HepG2 (cell line): ENCODE data around the gene PGA4. TPM values are rescaled to one million over a fixed set of nuclear protein-coding genes. Genes with fewer than 3 reads are reported as not detected.

Experiments used
- ATAC-seq: fragments of 200-7000 bp; cut with Tn5 transposase; 3 replicates; pipeline ENCODE4 v1.9.1; 2020; ENCODE audit warnings: mild to moderate bottlenecking, moderate library complexity
- BruUV-seq: library from RNA; stranded (reverse); fragments of 400-500 nt; replicated peaks from 2 replicates; lab custom pipeline; 2021; lab: Mats Ljungman, UMichigan
- CTCF ChIA-PET: fragments of 300-600 bp; formaldehyde crosslinking; extraction: SDS; loops from one replicate; lab custom pipeline; 2021; ENCODE audit warnings: low total read pairs, inconsistent platforms, low intra/inter-chr PET ratio; lab: Yijun Ruan, JAX
- POLR2A ChIA-PET: fragments of 350-600 bp; sonication (Branson Sonifier 250); formaldehyde crosslinking; loops from one replicate; lab custom pipeline; 2020; ENCODE audit warnings: antibody characterized with exemption, inconsistent platforms; lab: Yijun Ruan, JAX
- DNase-seq: peaks from one replicate; pipeline ENCODE4 v3.0.0-alpha.2; 2015; ENCODE audit warnings: low spot score
- FAIRE-seq: peaks from 3 replicates; lab custom pipeline; 2011; peaks lifted over from hg19 to GRCh38; lab: Jason Lieb, UNC
- H2AFZ ChIP-seq: one replicate; pipeline ENCODE4 v1.6.1; 2011; ENCODE audit warnings: low read length, inconsistent platforms
- H3K27ac ChIP-seq: fragments of 300-600 bp; 3 replicates; pipeline ENCODE4 v1.8.0; 2011; ENCODE audit warnings: mixed run types, mild to moderate bottlenecking, mixed read lengths, low read length, inconsistent platforms; ENCODE audit not compliant: insufficient read depth; ENCODE audit errors: extremely low read length
- H3K27me3 ChIP-seq, 2 experiments: fragments of 200-600 bp in 1 of 2; 2 replicates in 1 of 2; 3 replicates in 1 of 2; pipeline versions ENCODE4 v1.6.0 to v1.8.0; 2011; ENCODE audit warnings: low read length in 2 of 2, mild to moderate bottlenecking in 2 of 2, moderate library complexity in 2 of 2, inconsistent platforms in 1 of 2; ENCODE audit not compliant: insufficient read depth in 2 of 2, control insufficient read depth in 1 of 2
- H3K36me3 ChIP-seq, 2 experiments: fragments of 200-600 bp in 1 of 2; replicated peaks in 1 of 2; 2 replicates in 1 of 2; 3 replicates in 1 of 2; pipeline versions ENCODE4 v1.5.1 to v1.8.0; 2011; ENCODE audit warnings: low read length in 2 of 2, inconsistent platforms in 1 of 2; ENCODE audit not compliant: insufficient read depth in 2 of 2, control insufficient read depth in 1 of 2
- H3K4me1 ChIP-seq: 2 replicates; pipeline ENCODE4 v1.5.1; 2012; ENCODE audit warnings: low read length, inconsistent platforms; ENCODE audit not compliant: insufficient read depth
- H3K4me2 ChIP-seq: 2 replicates; pipeline ENCODE4 v1.6.0; 2011; ENCODE audit warnings: low read depth, low read length, inconsistent platforms
- H3K4me3 ChIP-seq, 3 experiments: fragments of 200-600 bp in 1 of 3; sonication (generic), shearing (Covaris generic) in 1 of 3; replicated peaks in 1 of 3; 2 replicates each; pipeline ENCODE4 v1.5.1; 2011 to 2016; ENCODE audit warnings: low read length in 3 of 3, inconsistent platforms in 2 of 3, low read depth in 2 of 3, mild to moderate bottlenecking in 2 of 3, control low read depth in 1 of 3, mixed read lengths in 1 of 3; ENCODE audit not compliant: insufficient read depth in 1 of 3
- H3K79me2 ChIP-seq: one replicate; pipeline ENCODE4 v1.6.1; 2011; ENCODE audit warnings: low read length, inconsistent platforms; ENCODE audit not compliant: insufficient read depth
- H3K9ac ChIP-seq: 2 replicates; pipeline ENCODE4 v1.6.0; 2011; ENCODE audit warnings: mild to moderate bottlenecking, low read depth, low read length, inconsistent platforms; ENCODE audit not compliant: insufficient read depth
- H3K9me3 ChIP-seq: 2 replicates; pipeline ENCODE4 v1.5.1; 2012; ENCODE audit warnings: mild to moderate bottlenecking, low read length
- H4K20me1 ChIP-seq: 2 replicates; pipeline ENCODE4 v1.6.0; 2011; ENCODE audit warnings: inconsistent platforms, mild to moderate bottlenecking, low read length, moderate library complexity; ENCODE audit not compliant: insufficient read depth
- CC2D1A ChIP-seq: sonication (generic); formaldehyde crosslinking; IDR thresholded peaks from 2 replicates; pipeline ENCODE4 v1.8.1; 2023; ENCODE audit warnings: mild to moderate bottlenecking, missing genetic modification reagents
- CTCF ChIP-seq: sonication (generic); formaldehyde crosslinking; IDR thresholded peaks from 2 replicates; pipeline ENCODE4 v1.5.0; 2020; ENCODE audit warnings: mild to moderate bottlenecking, missing genetic modification reagents, moderate library complexity
- DBP ChIP-seq: sonication (generic); formaldehyde crosslinking; IDR thresholded peaks from 2 replicates; pipeline ENCODE4 v1.4.0; 2020; ENCODE audit warnings: missing genetic modification reagents; ENCODE audit errors: not compliant biosample characterization
- GZF1 ChIP-seq: sonication (generic); formaldehyde crosslinking; IDR thresholded peaks from 2 replicates; pipeline ENCODE4 v1.5.1; 2020; ENCODE audit warnings: mild to moderate bottlenecking, missing genetic modification reagents
- HNRNPLL ChIP-seq: fragments of 200-400 bp; formaldehyde crosslinking; IDR thresholded peaks from 2 replicates; pipeline ENCODE4 v1.6.1; 2017; ENCODE audit warnings: mild to moderate bottlenecking, low read depth, low read length; ENCODE audit not compliant: poor library complexity, severe bottlenecking
- MED1 ChIP-seq: sonication (generic); formaldehyde crosslinking; IDR thresholded peaks from 2 replicates; pipeline ENCODE4 v1.4.0; 2020; ENCODE audit warnings: missing genetic modification reagents
- PBX2 ChIP-seq: IDR thresholded peaks from 2 replicates; pipeline ENCODE4 v1.6.1; 2016; ENCODE audit warnings: control low read depth
- PCBP2 ChIP-seq: fragments of 200-400 bp; formaldehyde crosslinking; optimal IDR thresholded peaks from 2 replicates; pipeline ENCODE3; 2018; ENCODE audit warnings: low read length, low read depth; ENCODE audit not compliant: poor library complexity, severe bottlenecking
- RAD21 ChIP-seq: fragments of 450-650 bp; formaldehyde crosslinking; IDR thresholded peaks from 2 replicates; pipeline ENCODE4 v1.5.0; 2020; ENCODE audit warnings: mild to moderate bottlenecking
- SMC3 ChIP-seq: IDR thresholded peaks from 2 replicates; pipeline ENCODE4 v1.6.1; 2011; ENCODE audit warnings: low read length, improper control_type of control experiment
- STAG1 ChIP-seq: sonication (generic); formaldehyde crosslinking; IDR thresholded peaks from 2 replicates; pipeline ENCODE4 v1.4.0; 2020; ENCODE audit warnings: missing genetic modification reagents
- ZNF12 ChIP-seq: sonication (generic); formaldehyde crosslinking; IDR thresholded peaks from 2 replicates; pipeline ENCODE4 v1.5.0; 2020; ENCODE audit warnings: missing genetic modification reagents
- ZNF264 ChIP-seq: sonication (generic); formaldehyde crosslinking; IDR thresholded peaks from 2 replicates; pipeline ENCODE4 v1.4.0; 2020; ENCODE audit warnings: missing genetic modification reagents
- ZNF292 ChIP-seq: sonication (generic); formaldehyde crosslinking; IDR thresholded peaks from 2 replicates; pipeline ENCODE4 v1.8.1; 2022; ENCODE audit warnings: mild to moderate bottlenecking, low read depth, missing genetic modification reagents, borderline replicate concordance
- ZNF740 ChIP-seq: sonication (generic); formaldehyde crosslinking; IDR thresholded peaks from 2 replicates; pipeline ENCODE4 v1.4.0; 2020; ENCODE audit warnings: missing genetic modification reagents
- WGBS: methylation state at CpG from one replicate; pipeline ENCODE4 v1.1.6; 2017; ENCODE audit warnings: low lambda C conversion rate; 5-methylcytosine and 5-hydroxymethylcytosine counted together
- in situ Hi-C: cut with HindIII; loops from 2 replicates; pipeline ENCODE4 v1.10.0; 2017; ENCODE audit warnings: low pct_unique_long_range_greater_than_20kb; ENCODE audit not compliant: extremely low pct_ligation_motif_present
- intact Hi-C: fragments of 100-400 bp; cut with micrococcal nuclease; formaldehyde crosslinking; loops from one replicate; pipeline ENCODE4 v1.10.0; 2022; ENCODE audit not compliant: unreplicated experiment
- polyA plus RNA-seq, 8 experiments: library from polyadenylated mRNA; depleted of rRNA in 3 of 8; stranded (reverse) in 7 of 8; unstranded in 1 of 8; fragments of >200 nt; fragmentation: Illumina TruSeq in 4 of 8; extraction: Trizol in 4 of 8; gene quantifications; 2 replicates each; pipeline versions ENCODE4 v1.2.1 to v1.2.3, GENCODE V29; 2011 to 2016; ENCODE audit warnings: low read depth in 4 of 8, missing spikeins in 1 of 8, mixed read lengths in 1 of 8; ENCODE audit not compliant: insufficient read depth in 1 of 8
- total RNA-seq, 5 experiments: library from RNA; depleted of rRNA; stranded (reverse); fragments of >200 nt; fragmentation: Illumina TruSeq; extraction: Trizol; gene quantifications; 2 replicates each; pipeline ENCODE4 v1.2.3, GENCODE V29; 2016; ENCODE audit warnings: low read depth in 1 of 5

PGA4 gene
- total and polyA plus RNA-seq, 2 of the 13 experiments (the other 11 are each of a cell fraction or from before 2014, with no cell fraction given): not detected

- Histone ChIP-seq H3K27me3 (peaks cover 1 to 37% of the 10 kb centered on the region in 2 experiments; a peak in 2 of 5 replicates), H3K27ac (no peak overlapping the region), H3K9ac (no peak overlapping the region), H3K4me2 (no peak overlapping the region), H3K4me1 (no peaks in the 10 kb centered on the region), H3K79me2 (no peaks in the 10 kb centered on the region), H3K4me3 (no peak overlapping the region), H2AFZ (no peak overlapping the region), H3K36me3 (no peaks in the 10 kb centered on the region), H4K20me1 (no peaks in the 10 kb centered on the region), H3K9me3 (no peaks in the 10 kb centered on the region)
- DNase-seq (no peak), FAIRE-seq (no peak), ATAC-seq (no peak)
- CTCF ChIA-PET: interaction anchor here (1.0 to 2.5 kb wide), 4 partner anchors 40 to 342 kb away, joined by 3 to 49 read pairs (median 8); partner anchors contain the start of gene CD6
- TF ChIP-seq PCBP2 (no peak), ZNF12 (CRISPR knock-in tag) (peak; percentile 98)
- BruUV-seq: no TSS peak
- POLR2A ChIA-PET: no interaction called here
- 33% methylated on average over 3 of the region's 3 CpGs for WGBS
- in situ Hi-C loops: no loop called here
- intact Hi-C loops: loop anchor here (1.0 kb wide), 3 partner anchors 44 to 274 kb away; no protein-coding TSS in a partner anchor
Observed at GRCh38 chr11:61172888-61173287, 49.3 kb upstream of the PGA4 start.

- no peak overlapping the region for H3K4me3 ChIP-seq
- WGBS: 16% methylated on average over 4 of the region's 4 CpGs
- no peaks in the 10 kb centered on the region for H4K20me1 ChIP-seq
- H3K36me3 ChIP-seq: no peaks in the 10 kb centered on the region
- no peak overlapping the region for H3K4me2 ChIP-seq
- no peaks in the 10 kb centered on the region for H3K79me2 ChIP-seq
- H2AFZ ChIP-seq: no peak overlapping the region
- no peaks in the 10 kb centered on the region for H3K4me1 ChIP-seq
- CTCF ChIA-PET: interaction anchor here (1.0 to 2.5 kb wide), 4 partner anchors 40 to 343 kb away, joined by 3 to 49 read pairs (median 8); partner anchors contain the start of gene CD6
- intact Hi-C loops: loop anchor here (1.0 kb wide), 3 partner anchors 44 to 274 kb away; no protein-coding TSS in a partner anchor
- H3K9ac ChIP-seq: no peak overlapping the region
- no peaks in the 10 kb centered on the region for H3K9me3 ChIP-seq
- no TSS peak for BruUV-seq
- in situ Hi-C loops: no loop called here
- POLR2A ChIA-PET: no interaction called here
- peak; percentile 86 for ATAC-seq
- DNase-seq: peak; percentile 41
- no peak overlapping the region for H3K27ac ChIP-seq
- no peak for FAIRE-seq
- H3K27me3 ChIP-seq: peaks cover 1 to 37% of the 10 kb centered on the region in 2 experiments; a peak in 2 of 5 replicates
- peak; percentile 51; the same call in 1 of the 2 replicates for TF ChIP-seq RAD21
- no peak for TF ChIP-seq MED1 (CRISPR knock-in tag)
- no peak for TF ChIP-seq PBX2 (CRISPR knock-in tag)
- TF ChIP-seq CTCF (CRISPR knock-in tag): peak; percentile 69
- TF ChIP-seq HNRNPLL: no peak
- no peak for TF ChIP-seq ZNF740 (CRISPR knock-in tag)
- no peak for TF ChIP-seq PCBP2
- no peak for TF ChIP-seq CC2D1A (CRISPR knock-in tag)
- no peak for TF ChIP-seq ZNF292 (CRISPR knock-in tag)
- TF ChIP-seq SMC3: peak; percentile 48
- TF ChIP-seq GZF1 (CRISPR knock-in tag): no peak
- TF ChIP-seq ZNF264 (CRISPR knock-in tag): no peak
- TF ChIP-seq DBP (CRISPR knock-in tag): no peak
- peak; percentile 73 for TF ChIP-seq STAG1 (CRISPR knock-in tag)
Observed at GRCh38 chr11:61173456-61173855, 48.7 kb upstream of the PGA4 start.
